ENCODE data around the gene COL18A1.

- TF ChIP-seq, protein P1, sequence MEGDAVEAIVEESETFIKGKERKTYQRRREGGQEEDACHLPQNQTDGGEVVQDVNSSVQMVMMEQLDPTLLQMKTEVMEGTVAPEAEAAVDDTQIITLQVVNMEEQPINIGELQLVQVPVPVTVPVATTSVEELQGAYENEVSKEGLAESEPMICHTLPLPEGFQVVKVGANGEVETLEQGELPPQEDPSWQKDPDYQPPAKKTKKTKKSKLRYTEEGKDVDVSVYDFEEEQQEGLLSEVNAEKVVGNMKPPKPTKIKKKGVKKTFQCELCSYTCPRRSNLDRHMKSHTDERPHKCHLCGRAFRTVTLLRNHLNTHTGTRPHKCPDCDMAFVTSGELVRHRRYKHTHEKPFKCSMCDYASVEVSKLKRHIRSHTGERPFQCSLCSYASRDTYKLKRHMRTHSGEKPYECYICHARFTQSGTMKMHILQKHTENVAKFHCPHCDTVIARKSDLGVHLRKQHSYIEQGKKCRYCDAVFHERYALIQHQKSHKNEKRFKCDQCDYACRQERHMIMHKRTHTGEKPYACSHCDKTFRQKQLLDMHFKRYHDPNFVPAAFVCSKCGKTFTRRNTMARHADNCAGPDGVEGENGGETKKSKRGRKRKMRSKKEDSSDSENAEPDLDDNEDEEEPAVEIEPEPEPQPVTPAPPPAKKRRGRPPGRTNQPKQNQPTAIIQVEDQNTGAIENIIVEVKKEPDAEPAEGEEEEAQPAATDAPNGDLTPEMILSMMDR (conservative IDR thresholded peaks at IDR 0.05; ENCODE audit: low read length): no peak
- no peak for TF ChIP-seq EZH2phosphoT487 (IDR thresholded peaks at IDR 0.05; ENCODE audit: borderline replicate concordance)
Measured at GRCh38 chr21:45531393-45532215, 126.6 kb downstream of the COL18A1 start.

Measured in Loucy (cell line).